PC-3 (cell line): ENCODE results near the gene PYGM. TPM values are rescaled to one million over a fixed set of nuclear protein-coding genes. Genes with fewer than 3 reads are reported as not detected.

Experiments
- ATAC-seq: fragments of 200-7000 bp; cut with Tn5 transposase; 2 replicates; pipeline ENCODE4 v1.9.1; 2020; ENCODE audit warnings: mild to moderate bottlenecking, moderate library complexity
- BruUV-seq: library from RNA; stranded (reverse); fragments of 400-500 nt; replicated peaks from 2 replicates; lab custom pipeline; 2021; lab: Mats Ljungman, UMichigan
- CTCF ChIA-PET: fragments of 300-600 bp; sonication (Branson Sonifier 250); formaldehyde crosslinking; loops from one replicate; lab custom pipeline; 2022; ENCODE audit warnings: antibody characterized with exemption; lab: Charles Lee
- POLR2A ChIA-PET: fragments of 300-600 bp; sonication (Branson Sonifier 250); formaldehyde crosslinking; loops from one replicate; lab custom pipeline; 2022; ENCODE audit warnings: antibody characterized with exemption; ENCODE audit not compliant: unreplicated experiment; lab: Charles Lee
- DNase-seq: peaks from one replicate; pipeline ENCODE4 v3.0.0-alpha.2; 2015
- H2AFZ ChIP-seq: fragments of 300-600 bp; sonication (generic); 2 replicates; pipeline ENCODE4 v1.6.0; 2016; ENCODE audit warnings: antibody characterized with exemption, low read length
- H3F3A ChIP-seq: fragments of 300-600 bp; sonication (generic); one replicate; pipeline ENCODE4 v1.6.0; 2017; ENCODE audit warnings: antibody characterized with exemption, low read length, control low read depth, mild to moderate bottlenecking; ENCODE audit not compliant: unreplicated experiment
- H3K27ac ChIP-seq: fragments of 300-600 bp; sonication (generic); 2 replicates; pipeline ENCODE4 v1.5.1; 2016; ENCODE audit warnings: mild to moderate bottlenecking, low read length
- H3K27me3 ChIP-seq: fragments of 300-600 bp; sonication (generic); 2 replicates; pipeline ENCODE4 v1.6.1; 2016; ENCODE audit warnings: low read length, mixed read lengths
- H3K36me3 ChIP-seq: fragments of 300-600 bp; sonication (generic); 2 replicates; pipeline ENCODE4 v1.6.1; 2016; ENCODE audit warnings: low read depth, mixed run types, low read length, mixed read lengths
- H3K4me1 ChIP-seq: fragments of 300-600 bp; sonication (generic); 2 replicates; pipeline ENCODE4 v1.5.1; 2016; ENCODE audit warnings: low read length; ENCODE audit not compliant: insufficient read depth
- H3K4me2 ChIP-seq: fragments of 300-600 bp; sonication (generic); 2 replicates; pipeline ENCODE4 v1.6.0; 2016; ENCODE audit warnings: low read length
- H3K4me3 ChIP-seq: fragments of 300-600 bp; sonication (generic); 2 replicates; pipeline ENCODE4 v1.5.1; 2016; ENCODE audit warnings: mild to moderate bottlenecking, low read length, mixed read lengths
- H3K79me2 ChIP-seq: fragments of 300-600 bp; sonication (generic); 2 replicates; pipeline ENCODE4 v1.6.1; 2017; ENCODE audit warnings: low read length, mixed read lengths
- H3K9ac ChIP-seq: fragments of 300-600 bp; sonication (generic); 2 replicates; pipeline ENCODE4 v1.6.0; 2016; ENCODE audit warnings: mild to moderate bottlenecking, low read length
- H3K9me2 ChIP-seq: fragments of 300-600 bp; sonication (generic); replicated peaks from 2 replicates; pipeline ENCODE4 v1.6.1; 2016; ENCODE audit warnings: mixed run types, low read length, mixed read lengths
- H3K9me3 ChIP-seq: fragments of 300-600 bp; sonication (generic); 2 replicates; pipeline ENCODE4 v1.6.1; 2016; ENCODE audit warnings: low read length, mixed read lengths
- H4K20me1 ChIP-seq: fragments of 300-600 bp; sonication (generic); 2 replicates; pipeline ENCODE4 v1.6.1; 2016; ENCODE audit warnings: low read length, mixed read lengths
- EZH2 ChIP-seq: fragments of 300-600 bp; sonication (generic); IDR thresholded peaks from one replicate; pipeline ENCODE4 v1.6.1; 2017; ENCODE audit warnings: antibody characterized with exemption, mild to moderate bottlenecking, low read length; ENCODE audit not compliant: unreplicated experiment
- EZH2phosphoT487 ChIP-seq: fragments of 300-600 bp; sonication (generic); IDR thresholded peaks from 2 replicates; pipeline ENCODE4 v1.6.1; 2018; ENCODE audit warnings: mild to moderate bottlenecking, antibody characterized with exemption, low read length, borderline replicate concordance
- intact Hi-C: fragments of 100-400 bp; cut with micrococcal nuclease; formaldehyde crosslinking; loops from 2 replicates; pipeline ENCODE4 v1.9.0; 2023
- total RNA-seq: library from RNA; depleted of rRNA; stranded (reverse); fragments of >200 nt; gene quantifications from 2 replicates; pipeline ENCODE4 v1.2.3, GENCODE V29; 2014
- TF ChIP-seq, protein P1 (sequence below): fragments of 300-600 bp; sonication (generic); conservative IDR thresholded peaks from 2 replicates; pipeline ENCODE4 v1.5.1; 2017; ENCODE audit warnings: antibody characterized with exemption, low read depth, mild to moderate bottlenecking, low read length

Gene PYGM
- total RNA-seq, 1 experiment from 2014 or later: 0.95 TPM

DNA sequence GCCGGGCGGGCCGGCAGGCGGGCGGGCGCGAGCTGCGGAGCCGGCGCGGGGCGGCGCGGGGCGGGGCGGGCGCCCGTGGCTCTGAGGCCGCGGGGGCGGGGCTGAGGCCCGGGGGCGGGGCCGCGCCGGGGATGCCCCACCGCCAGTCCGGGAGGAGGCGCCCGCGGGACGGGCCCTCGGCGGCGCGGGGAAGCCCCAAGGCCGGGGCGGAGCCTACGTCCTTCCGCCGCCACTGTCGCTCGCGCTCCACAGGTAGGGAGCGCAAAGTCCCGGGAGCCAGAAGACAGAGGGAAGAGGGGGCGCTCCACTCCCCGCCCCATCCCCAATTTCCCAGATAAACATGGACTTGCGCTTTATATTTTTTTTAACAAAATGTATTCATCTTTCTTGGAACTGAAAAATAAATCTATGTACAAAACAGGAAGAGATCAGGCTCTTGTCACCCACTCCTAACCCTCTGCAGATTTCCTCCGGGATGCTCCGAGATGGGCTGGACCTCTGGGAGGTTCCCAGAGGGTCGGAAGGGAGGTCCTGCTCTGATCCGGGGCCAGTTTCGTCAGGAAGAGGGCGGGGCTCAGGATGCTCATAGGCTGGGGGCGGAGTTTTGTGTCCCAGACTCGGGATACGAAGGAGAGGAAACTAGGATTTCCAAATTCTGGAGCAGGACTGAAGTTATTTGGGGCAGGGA, 43.5 kb upstream of the PYGM start, which contains the start of gene MAP4K2:
TSS of gene MAP4K2 (minus strand) at position 57 of the 688 bp plus-strand sequence. CDS start 65 bp downstream, outside the sequence.
- CTCF ChIA-PET: interaction anchor here (0.8 to 1.0 kb wide), 3 partner anchors 16 to 41 kb away, joined by 3 to 4 read pairs (median 3); partner anchors contain the start of gene CDC42BPG
- peak within 1 kb of the TSS; percentile 71 for H3K9ac ChIP-seq
- no peaks in the 10 kb centered on the region for H3K27me3 ChIP-seq
- intact Hi-C loops: loop anchor here (2.0 kb wide), 2 partner anchors 25 to 43 kb away; partner anchors contain the start of gene SF1
- H2AFZ ChIP-seq: peak within 1 kb of the TSS; percentile 86
- H3K4me3 ChIP-seq: peak within 1 kb of the TSS; percentile 79
- peak within 1 kb of the TSS; percentile 66 for H3K27ac ChIP-seq
- no peaks in the 10 kb centered on the region for H3K9me3 ChIP-seq
- peak; percentile 93 for DNase-seq
- no peaks in the 10 kb centered on the region; the same call in 1 of the 2 replicates for H3K36me3 ChIP-seq
- H3F3A ChIP-seq: peaks cover 10% of the 10 kb centered on the region
- H3K9me2 ChIP-seq: no peaks in the 10 kb centered on the region
- peaks cover 11% of the 10 kb centered on the region; the same call in 1 of the 2 replicates for H3K79me2 ChIP-seq
- peaks cover 19% of the 10 kb centered on the region for H3K4me1 ChIP-seq
- BruUV-seq: TSS peak; percentile 86
- H4K20me1 ChIP-seq: no peaks in the 10 kb centered on the region
- peak within 1 kb of the TSS; percentile 91 for H3K4me2 ChIP-seq
- TF ChIP-seq, protein P1, sequence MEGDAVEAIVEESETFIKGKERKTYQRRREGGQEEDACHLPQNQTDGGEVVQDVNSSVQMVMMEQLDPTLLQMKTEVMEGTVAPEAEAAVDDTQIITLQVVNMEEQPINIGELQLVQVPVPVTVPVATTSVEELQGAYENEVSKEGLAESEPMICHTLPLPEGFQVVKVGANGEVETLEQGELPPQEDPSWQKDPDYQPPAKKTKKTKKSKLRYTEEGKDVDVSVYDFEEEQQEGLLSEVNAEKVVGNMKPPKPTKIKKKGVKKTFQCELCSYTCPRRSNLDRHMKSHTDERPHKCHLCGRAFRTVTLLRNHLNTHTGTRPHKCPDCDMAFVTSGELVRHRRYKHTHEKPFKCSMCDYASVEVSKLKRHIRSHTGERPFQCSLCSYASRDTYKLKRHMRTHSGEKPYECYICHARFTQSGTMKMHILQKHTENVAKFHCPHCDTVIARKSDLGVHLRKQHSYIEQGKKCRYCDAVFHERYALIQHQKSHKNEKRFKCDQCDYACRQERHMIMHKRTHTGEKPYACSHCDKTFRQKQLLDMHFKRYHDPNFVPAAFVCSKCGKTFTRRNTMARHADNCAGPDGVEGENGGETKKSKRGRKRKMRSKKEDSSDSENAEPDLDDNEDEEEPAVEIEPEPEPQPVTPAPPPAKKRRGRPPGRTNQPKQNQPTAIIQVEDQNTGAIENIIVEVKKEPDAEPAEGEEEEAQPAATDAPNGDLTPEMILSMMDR: peak; percentile 46
- TF ChIP-seq EZH2phosphoT487: no peak
- TF ChIP-seq EZH2: no peak
- POLR2A ChIA-PET: no interaction called here
- peak; percentile 88 for ATAC-seq

DNA sequence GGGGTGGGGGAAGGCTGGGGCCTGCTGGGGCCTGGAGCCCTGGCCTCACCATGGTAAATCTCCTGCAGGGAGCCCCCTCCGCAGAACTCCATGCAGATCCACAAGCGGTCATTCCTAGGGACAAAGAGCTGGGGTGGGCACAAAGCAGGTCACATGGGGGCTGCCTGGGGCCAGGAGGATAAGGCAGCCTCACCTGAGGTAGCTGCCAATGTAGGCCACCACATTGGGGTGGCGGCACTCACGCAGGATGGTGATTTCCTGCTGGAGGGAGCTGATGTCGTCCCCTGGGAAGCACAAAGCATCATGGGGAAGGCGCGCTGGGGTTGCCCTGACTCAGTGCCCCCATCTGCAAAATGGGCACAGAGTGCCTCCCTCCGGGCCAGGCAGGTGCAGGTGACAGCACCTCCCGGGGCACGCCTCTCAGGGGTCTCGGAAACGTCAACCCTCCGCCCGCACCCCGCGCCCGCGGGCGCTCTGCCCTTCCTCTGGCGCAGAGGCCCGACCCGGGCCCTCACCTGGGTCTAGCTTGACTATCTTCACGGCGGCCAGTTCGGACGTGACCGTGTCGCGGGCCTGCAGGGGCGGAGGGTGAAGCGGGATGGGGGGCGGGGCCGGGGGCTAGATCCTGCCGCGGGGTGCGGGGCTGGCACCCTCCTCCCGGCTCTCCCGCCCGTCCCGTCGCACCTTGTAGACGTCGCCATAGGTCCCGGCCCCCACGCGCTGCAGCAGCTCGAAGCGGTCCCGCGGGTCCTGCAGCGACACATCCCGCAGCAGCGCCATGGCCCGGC, 42.8 kb upstream of the PYGM start:
- Histone ChIP-seq H4K20me1 (no peaks in the 10 kb centered on the region), H3K4me1 (peaks cover 19% of the 10 kb centered on the region), H3K9ac (peak overlapping the region; percentile 37), H3K27ac (no peak overlapping the region), H3K9me3 (no peaks in the 10 kb centered on the region), H3K4me2 (peak overlapping the region; percentile 77), H3K9me2 (no peaks in the 10 kb centered on the region), H2AFZ (peak overlapping the region; percentile 86), H3K27me3 (no peaks in the 10 kb centered on the region), H3K79me2 (peaks cover 10% of the 10 kb centered on the region; the same call in 1 of the 2 replicates), H3F3A (peaks cover 10% of the 10 kb centered on the region), H3K36me3 (no peaks in the 10 kb centered on the region; the same call in 1 of the 2 replicates), H3K4me3 (peak overlapping the region; percentile 79)
- intact Hi-C loops: loop anchor here (2.0 kb wide), 2 partner anchors 24 to 44 kb away; partner anchors contain the start of gene SF1
- BruUV-seq: no TSS peak
- TF ChIP-seq, protein P1: no peak
- TF ChIP-seq EZH2 (no peak), EZH2phosphoT487 (no peak)
- ChIA-PET CTCF (interaction anchor here (0.6 to 0.7 kb wide), 2 partner anchors 19 to 247 kb away, joined by 5 read pairs; no protein-coding TSS in a partner anchor), POLR2A (no interaction called here)
- DNase-seq (no peak), ATAC-seq (peak; percentile 32)
